Esophagus squamous epithelium (tissue), 5 donors: ENCODE results near the gene TANGO2. TPM values are rescaled to one million over a fixed set of nuclear protein-coding genes. Genes with fewer than 3 reads are reported as not detected.

Experiments
- DNase-seq: peaks from one replicate; lab custom pipeline; 2025; lab: John Stamatoyannopoulos, UW
- H3K27ac ChIP-seq, 4 donors: fragments of 200-600 bp; sonication (generic); one replicate each; pipeline ENCODE4 v1.5.1; 2016 to 2019; ENCODE audit warnings: mild to moderate bottlenecking in 1 of 4
- H3K27me3 ChIP-seq, 4 donors: fragments of 200-600 bp; sonication (generic); 1 replicate in 3 of 4; 2 replicates in 1 of 4; pipeline versions ENCODE4 v1.5.1 to v1.6.0; 2017 to 2021; ENCODE audit warnings: antibody characterized with exemption in 1 of 4
- H3K36me3 ChIP-seq, 3 donors: fragments of 200-600 bp; sonication (generic); one replicate each; pipeline ENCODE4 v1.5.1; 2016 to 2019
- H3K4me1 ChIP-seq, 3 donors: fragments of 200-600 bp; sonication (generic); one replicate each; pipeline ENCODE4 v1.5.1; 2017 to 2019
- H3K4me3 ChIP-seq, 4 donors: fragments of 200-600 bp; sonication (generic); 1 replicate in 3 of 4; 2 replicates in 1 of 4; pipeline ENCODE4 v1.5.1; 2016 to 2019; ENCODE audit warnings: mild to moderate bottlenecking in 2 of 4, moderate library complexity in 1 of 4
- H3K9me3 ChIP-seq, 3 donors: fragments of 200-600 bp; sonication (generic); one replicate each; pipeline ENCODE4 v1.5.1; 2016 to 2019
- CTCF ChIP-seq, 6 experiments: fragments of 450-650 bp in 4 of 6; fragments of 200-600 bp in 2 of 6; sonication (generic) in 2 of 6; IDR thresholded peaks; one replicate each; pipeline ENCODE4 v1.5.1; 2016 to 2019; ENCODE audit warnings: antibody characterized with exemption in 6 of 6, mild to moderate bottlenecking in 4 of 6, moderate library complexity in 4 of 6
- POLR2A ChIP-seq, 4 donors: fragments of 450-650 bp; IDR thresholded peaks; one replicate each; pipeline ENCODE4 v1.6.1; 2017; ENCODE audit warnings: antibody characterized with exemption in 4 of 4, mild to moderate bottlenecking in 4 of 4, moderate library complexity in 3 of 4
- WGBS, 2 donors: methylation state at CpG; one replicate each; pipeline ENCODE4 v1.1.5; 2018; 5-methylcytosine and 5-hydroxymethylcytosine counted together
- intact Hi-C: fragments of 100-400 bp; cut with DNase I; formaldehyde crosslinking; loops from one replicate; pipeline ENCODE4 v1.15.0; 2022
- total RNA-seq, 4 donors: library from RNA; depleted of rRNA; stranded (reverse); fragments of >200 nt; gene quantifications; one replicate each; pipeline ENCODE4 v1.1.0, GENCODE V29; 2016
- donor health status: DM: yes; HTN: yes; CAD: no.

The TANGO2 gene
- total RNA-seq, 4 donors from 2014 or later: 14.0 to 28.2 (median 17.6) TPM

GRCh38 chr22:20024225-20024624 lies 3.3 kb downstream of the TANGO2 start:
- no peak overlapping the region for H3K27ac ChIP-seq
- WGBS, 2 donors: 71 to 93% methylated on average over 4 to 11 of the region's 13 CpGs
- H3K36me3 ChIP-seq: peaks cover 0 to 12% (median 0%) of the 10 kb centered on the region in 3 donors
- peaks cover 14 to 50% (median 14%) of the 10 kb centered on the region in 3 donors for H3K4me1 ChIP-seq
- DNase-seq: no peak
- TF ChIP-seq POLR2A (IDR thresholded peaks at IDR 0.05) (no peak), CTCF (IDR thresholded peaks at IDR 0.05) (no peak)
- intact Hi-C loops: loop anchor here (5.0 to 10.0 kb wide), 2 partner anchors 62 to 91 kb away; partner anchors contain the start of genes RANBP1 and TRMT2A
- no peak overlapping the region for H3K4me3 ChIP-seq
- H3K9me3 ChIP-seq: no peaks in the 10 kb centered on the region
- H3K27me3 ChIP-seq: no peaks in the 10 kb centered on the region

GRCh38 chr22:20024650-20025397 lies 3.9 kb downstream of the TANGO2 start:
- Histone ChIP-seq H3K27me3 (no peaks in the 10 kb centered on the region), H3K9me3 (no peaks in the 10 kb centered on the region), H3K36me3 (peaks cover 0 to 12% (median 0%) of the 10 kb centered on the region in 3 donors), H3K27ac (no peak overlapping the region), H3K4me1 (peaks cover 14 to 54% (median 14%) of the 10 kb centered on the region in 3 donors), H3K4me3 (no peak overlapping the region)
- TF ChIP-seq POLR2A (IDR thresholded peaks at IDR 0.05) (no peak), CTCF (IDR thresholded peaks at IDR 0.05) (no peak)
- no peak for DNase-seq
- 88 to 93% methylated on average over 10 to 15 of the region's 15 CpGs for WGBS, 2 donors
- intact Hi-C loops: loop anchor here (5.0 to 10.0 kb wide), 2 partner anchors 63 to 90 kb away; partner anchors contain the start of genes RANBP1 and TRMT2A

- no peak overlapping the region for H3K4me3 ChIP-seq
- peaks cover 0 to 12% (median 0%) of the 10 kb centered on the region in 3 donors for H3K36me3 ChIP-seq
- no peaks in the 10 kb centered on the region for H3K9me3 ChIP-seq
- H3K4me1 ChIP-seq: peaks cover 10 to 47% (median 14%) of the 10 kb centered on the region in 3 donors
- WGBS, 2 donors: 97 to 99% methylated on average over 11 to 12 of the region's 13 CpGs
- TF ChIP-seq POLR2A (IDR thresholded peaks at IDR 0.05): no peak
- TF ChIP-seq CTCF (IDR thresholded peaks at IDR 0.05): no peak
- no peaks in the 10 kb centered on the region for H3K27me3 ChIP-seq
- no peak for DNase-seq
- intact Hi-C loops: loop anchor here (10.0 kb wide), 1 partner anchor 89 kb away; the partner anchor contains the start of genes RANBP1 and TRMT2A
- no peak overlapping the region for H3K27ac ChIP-seq
These were observed 4.7 kb downstream of the TANGO2 start for GRCh38 chr22:20025401-20026203.

GRCh38 chr22:20026204-20026908 lies 5.4 kb downstream of the TANGO2 start:
- Histone ChIP-seq H3K4me3 (no peak overlapping the region), H3K9me3 (no peaks in the 10 kb centered on the region), H3K36me3 (peaks cover 0 to 13% (median 0%) of the 10 kb centered on the region in 3 donors), H3K27me3 (no peaks in the 10 kb centered on the region), H3K27ac (no peak overlapping the region), H3K4me1 (peaks cover 10 to 43% (median 14%) of the 10 kb centered on the region in 3 donors)
- WGBS, 2 donors: 89 to 95% methylated on average over 12 of the region's 13 CpGs
- no peak for DNase-seq
- TF ChIP-seq CTCF (IDR thresholded peaks at IDR 0.05) (no peak), POLR2A (IDR thresholded peaks at IDR 0.05) (no peak)
- intact Hi-C loops: loop anchor here (10.0 kb wide), 1 partner anchor 88 kb away; the partner anchor contains the start of genes RANBP1 and TRMT2A
